H1 (cell line): ENCODE data around the gene F2. TPM values are rescaled to one million over a fixed set of nuclear protein-coding genes. Genes with fewer than 3 reads are reported as not detected.

Source experiments
- CTCF ChIA-PET: fragments of 300-600 bp; sonication (Branson Sonifier 250); formaldehyde crosslinking; loops from one replicate; lab custom pipeline; 2021; ENCODE audit not compliant: partially characterized antibody; lab: Charles Lee
- POLR2A ChIA-PET: fragments of 300-600 bp; sonication (Branson Sonifier 250); formaldehyde crosslinking; loops from one replicate; lab custom pipeline; 2021; ENCODE audit warnings: inconsistent platforms; ENCODE audit not compliant: partially characterized antibody; lab: Charles Lee
- DNase-seq, 2 experiments: peaks; one replicate each; pipeline versions ENCODE4 v3.0.0 to v3.0.0-alpha.2; 2010 to 2022; ENCODE audit warnings: low spot score in 2 of 2, low read depth in 1 of 2, mixed read lengths in 1 of 2
- FAIRE-seq: peaks from 2 replicates; lab custom pipeline; 2011; peaks lifted over from hg19 to GRCh38; lab: Jason Lieb, UNC
- H2AFZ ChIP-seq: 2 replicates; pipeline ENCODE4 v1.8.1; 2012; ENCODE audit warnings: low read length, inconsistent platforms
- H2AK5ac ChIP-seq: 2 replicates; pipeline ENCODE4 v1.6.1; 2013; ENCODE audit warnings: low read depth, low read length
- H2BK120ac ChIP-seq: replicated peaks from 2 replicates; pipeline ENCODE3; 2013; ENCODE audit warnings: low read depth, low read length, inconsistent platforms
- H2BK12ac ChIP-seq: 2 replicates; pipeline ENCODE4 v1.6.1; 2013; ENCODE audit warnings: low read depth, low read length
- H2BK15ac ChIP-seq: 2 replicates; pipeline ENCODE4 v1.6.1; 2013; ENCODE audit warnings: low read length
- H2BK20ac ChIP-seq: 2 replicates; pipeline ENCODE4 v1.6.1; 2013; ENCODE audit warnings: low read length
- H2BK5ac ChIP-seq: 2 replicates; pipeline ENCODE4 v1.6.1; 2013; ENCODE audit warnings: low read depth, low read length
- H3K14ac ChIP-seq: 2 replicates; pipeline ENCODE4 v1.6.1; 2013; ENCODE audit warnings: inconsistent platforms; ENCODE audit not compliant: insufficient read length
- H3K18ac ChIP-seq: 2 replicates; pipeline ENCODE4 v1.6.1; 2013; ENCODE audit warnings: low read length; ENCODE audit errors: extremely low read depth
- H3K23ac ChIP-seq: 2 replicates; pipeline ENCODE4 v1.6.1; 2013; ENCODE audit warnings: inconsistent platforms; ENCODE audit not compliant: insufficient read length
- H3K23me2 ChIP-seq: 2 replicates; pipeline ENCODE4 v1.6.1; 2013; ENCODE audit warnings: low read depth, low read length
- H3K27ac ChIP-seq: 2 replicates; pipeline ENCODE4 v1.6.1; 2011; ENCODE audit warnings: low read depth, low read length, inconsistent platforms
- H3K27me3 ChIP-seq, 4 experiments: replicated peaks in 1 of 4; 1 replicate in 1 of 4; 2 replicates in 3 of 4; pipeline versions ENCODE4 v1.6.1 to v1.8.1; 2011 to 2013; ENCODE audit warnings: low read length in 3 of 4, mild to moderate bottlenecking in 3 of 4, inconsistent platforms in 2 of 4, mixed read lengths in 2 of 4, moderate library complexity in 1 of 4; ENCODE audit not compliant: control insufficient read depth in 3 of 4, insufficient read depth in 3 of 4; ENCODE audit errors: extremely low read depth in 1 of 4
- H3K36me3 ChIP-seq, 4 experiments: 2 replicates each; pipeline versions ENCODE4 v1.6.1 to v1.8.1; 2011 to 2013; ENCODE audit warnings: mild to moderate bottlenecking in 4 of 4, low read length in 3 of 4, moderate library complexity in 2 of 4, control low read depth in 1 of 4, inconsistent platforms in 1 of 4; ENCODE audit not compliant: insufficient read depth in 4 of 4, control insufficient read depth in 2 of 4
- H3K4ac ChIP-seq: replicated peaks from 2 replicates; pipeline ENCODE3; 2013; ENCODE audit warnings: low read length, low read depth, mixed read lengths, inconsistent platforms; ENCODE audit not compliant: insufficient read length
- H3K4me1 ChIP-seq, 4 experiments: replicated peaks in 1 of 4; 1 replicate in 1 of 4; 2 replicates in 3 of 4; pipeline versions ENCODE4 v1.6.1 to v1.8.1; 2011 to 2013; ENCODE audit warnings: low read length in 3 of 4, inconsistent platforms in 2 of 4, mixed read lengths in 1 of 4; ENCODE audit not compliant: insufficient read depth in 4 of 4, control insufficient read depth in 3 of 4
- H3K4me2 ChIP-seq, 2 experiments: 2 replicates each; pipeline versions ENCODE4 v1.6.1 to v1.8.1; 2011 to 2013; ENCODE audit warnings: low read depth in 2 of 2, low read length in 2 of 2, control low read depth in 1 of 2, inconsistent platforms in 1 of 2, mild to moderate bottlenecking in 1 of 2; ENCODE audit not compliant: insufficient read depth in 1 of 2
- H3K4me3 ChIP-seq, 4 experiments: fragments of 200-600, 300-600 bp in 1 of 4; sonication (generic), shearing (Covaris generic), sonication (Bioruptor Twin) in 1 of 4; 2 replicates each; pipeline versions ENCODE4 v1.5.1 to v1.8.1; 2011 to 2016; ENCODE audit warnings: low read length in 4 of 4, low read depth in 3 of 4, control low read depth in 2 of 4, inconsistent platforms in 2 of 4, mild to moderate bottlenecking in 2 of 4, mixed read lengths in 1 of 4, moderate library complexity in 1 of 4; ENCODE audit not compliant: insufficient read depth in 2 of 4; ENCODE audit errors: extremely low read depth in 1 of 4
- H3K56ac ChIP-seq: replicated peaks from 2 replicates; pipeline ENCODE3; 2013; ENCODE audit warnings: low read depth, mild to moderate bottlenecking, mixed read lengths, low read length, inconsistent platforms; ENCODE audit not compliant: insufficient read length
- H3K79me1 ChIP-seq: 2 replicates; pipeline ENCODE4 v1.6.1; 2013; ENCODE audit warnings: low read depth, low read length, control low read depth
- H3K79me2 ChIP-seq, 2 experiments: 2 replicates each; pipeline versions ENCODE4 v1.6.1 to v1.8.1; 2012 to 2013; ENCODE audit warnings: low read length in 2 of 2, mild to moderate bottlenecking in 2 of 2, inconsistent platforms in 1 of 2; ENCODE audit not compliant: insufficient read depth in 2 of 2, control insufficient read depth in 1 of 2
- H3K9ac ChIP-seq, 4 experiments: replicated peaks in 1 of 4; 1 replicate in 1 of 4; 2 replicates in 3 of 4; pipeline versions ENCODE4 v1.6.1 to v1.8.1; 2011 to 2013; ENCODE audit warnings: low read depth in 3 of 4, low read length in 3 of 4, control low read depth in 2 of 4, mild to moderate bottlenecking in 2 of 4, moderate library complexity in 2 of 4, inconsistent platforms in 1 of 4; ENCODE audit errors: extremely low read depth in 1 of 4
- H3K9me3 ChIP-seq, 2 experiments: 2 replicates each; pipeline versions ENCODE4 v1.6.1 to v1.8.1; 2012 to 2013; ENCODE audit warnings: mild to moderate bottlenecking in 2 of 2, moderate library complexity in 2 of 2, control low read depth in 1 of 2, inconsistent platforms in 1 of 2, low read depth in 1 of 2, low read length in 1 of 2, mixed read lengths in 1 of 2; ENCODE audit not compliant: insufficient read depth in 2 of 2
- H4K20me1 ChIP-seq, 2 experiments: replicated peaks in 1 of 2; 2 replicates each; pipeline versions ENCODE3 to v1.8.1; 2011 to 2013; ENCODE audit warnings: inconsistent platforms in 2 of 2, low read length in 2 of 2, mild to moderate bottlenecking in 1 of 2; ENCODE audit not compliant: insufficient read depth in 2 of 2, control insufficient read depth in 1 of 2
- H4K5ac ChIP-seq: 2 replicates; pipeline ENCODE4 v1.6.1; 2013; ENCODE audit warnings: low read length, low read depth, mixed read lengths, inconsistent platforms; ENCODE audit not compliant: insufficient read length
- H4K8ac ChIP-seq: 2 replicates; pipeline ENCODE4 v1.8.0; 2013; ENCODE audit warnings: mild to moderate bottlenecking, moderate library complexity, low read length, inconsistent platforms; ENCODE audit not compliant: insufficient read depth; ENCODE audit errors: extremely low read depth
- H4K91ac ChIP-seq: replicated peaks from 2 replicates; pipeline ENCODE3; 2013; ENCODE audit warnings: low read length, mixed read lengths, inconsistent platforms; ENCODE audit not compliant: insufficient read length
- BACH1 ChIP-seq: IDR thresholded peaks from 2 replicates; pipeline ENCODE4 v1.6.1; 2012; ENCODE audit warnings: low read length, improper control_type of control experiment
- FOSL1 ChIP-seq: IDR thresholded peaks from 2 replicates; pipeline ENCODE4 v1.6.1; 2011; ENCODE audit warnings: mild to moderate bottlenecking, low read depth, low read length, moderate library complexity; ENCODE audit not compliant: insufficient read depth
- HDAC6 ChIP-seq: IDR thresholded peaks from one replicate; pipeline ENCODE4 v1.7.1; 2012; ENCODE audit warnings: low read depth, mild to moderate bottlenecking, inconsistent platforms, low read length, moderate library complexity
- POLR2AphosphoS5 ChIP-seq: IDR thresholded peaks from 2 replicates; pipeline ENCODE4 v1.6.1; 2011; ENCODE audit warnings: low read depth, low read length
- POU5F1 ChIP-seq: IDR thresholded peaks from 2 replicates; pipeline ENCODE4 v1.6.1; 2011; ENCODE audit warnings: low read depth, mild to moderate bottlenecking, low read length, moderate library complexity
- WGBS, 2 experiments: shearing (Covaris generic) in 1 of 2; methylation state at CpG; one replicate each; pipeline versions ENCODE4 v1.1.6 to v1.1.7; 2013 to 2015; ENCODE audit warnings: low lambda C conversion rate in 2 of 2, mixed read lengths in 2 of 2, inconsistent platforms in 1 of 2, low coverage in 1 of 2, missing lambda C conversion rate in 1 of 2; ENCODE audit not compliant: insufficient replicate concordance in 2 of 2, insufficient coverage in 1 of 2, insufficient read length in 1 of 2; ENCODE audit errors: extremely low coverage in 1 of 2, missing lambda C conversion rate in 1 of 2; 5-methylcytosine and 5-hydroxymethylcytosine counted together
- polyA plus RNA-seq, 7 experiments: library from polyadenylated mRNA; depleted of rRNA in 3 of 7; stranded (reverse) in 5 of 7; unstranded in 2 of 7; fragments of >200 nt in 5 of 7; fragments of 200-250 nt in 2 of 7; gene quantifications; 1 replicate in 5 of 7; 2 replicates in 1 of 7; 4 replicates in 1 of 7; pipeline versions ENCODE4 v1.2.1 to v1.2.3, GENCODE V29; 2011 to 2013; ENCODE audit warnings: missing spikeins in 2 of 7, mixed read lengths in 2 of 7
- total RNA-seq: library from RNA; stranded (reverse); fragmentation: NEBNext Ultra II Directional; extraction: Animal tissue kit (Norgen Biotek cat#: 25700); gene quantifications from 2 replicates; pipeline ENCODE4 v1.2.1, GENCODE V29; 2021

Gene F2
- total and polyA plus RNA-seq, 2 of the 8 experiments (the other 6 are each of a cell fraction or from before 2014, with no cell fraction given), result 0.11 TPM; not detected in 1

GRCh38 chr11:46737699-46738098, 18.7 kb downstream of the F2 start:
- no peaks in the 10 kb centered on the region for H3K27me3 ChIP-seq
- no peaks in the 10 kb centered on the region for H4K20me1 ChIP-seq
- H3K9me3 ChIP-seq, result no peaks in the 10 kb centered on the region
- H2BK20ac ChIP-seq, result no peak overlapping the region
- H3K23ac ChIP-seq, result no peak overlapping the region
- no peak overlapping the region for H2BK15ac ChIP-seq
- no peak overlapping the region for H2BK5ac ChIP-seq
- H3K4me1 ChIP-seq, result peaks cover 0 to 3% (median 0%) of the 10 kb centered on the region in 4 experiments; a peak in 1 of 7 replicates
- H3K4ac ChIP-seq, result no peak overlapping the region
- H4K91ac ChIP-seq, result no peak overlapping the region
- FAIRE-seq, result no peak
- no peak overlapping the region for H3K27ac ChIP-seq
- no peak for DNase-seq
- H4K5ac ChIP-seq, result no peak overlapping the region
- H2AK5ac ChIP-seq, result no peak overlapping the region
- H3K4me2 ChIP-seq, result no peak overlapping the region
- peaks cover 0 to 16% (median 14%) of the 10 kb centered on the region in 4 experiments; a peak in 7 of 8 replicates for H3K36me3 ChIP-seq
- no peak overlapping the region for H2BK120ac ChIP-seq
- H3K56ac ChIP-seq, result no peak overlapping the region
- no peak overlapping the region for H3K14ac ChIP-seq
- no peak overlapping the region for H3K9ac ChIP-seq
- H3K79me1 ChIP-seq, result no peaks in the 10 kb centered on the region
- H2AFZ ChIP-seq, result no peak overlapping the region
- H3K79me2 ChIP-seq, result no peaks in the 10 kb centered on the region
- WGBS, 2 experiments, result 92% methylated on average over 11 of the region's 11 CpGs; no CpG with 5 or more reads in 1 of the 2 experiments
- no peak overlapping the region for H2BK12ac ChIP-seq
- H4K8ac ChIP-seq, result no peak overlapping the region
- H3K4me3 ChIP-seq, result no peak overlapping the region
- no peak overlapping the region for H3K18ac ChIP-seq
- ChIA-PET POLR2A (interaction anchor here (0.6 to 0.7 kb wide), 2 partner anchors 24 to 518 kb away, joined by 3 read pairs; no protein-coding TSS in a partner anchor), CTCF (interaction anchor here (0.6 to 1.7 kb wide), 3 partner anchors 10 to 201 kb away, joined by 3 to 5 read pairs (median 3); no protein-coding TSS in a partner anchor)
- no peak for TF ChIP-seq FOSL1
- no peak for TF ChIP-seq BACH1
- TF ChIP-seq POU5F1, result no peak
- TF ChIP-seq HDAC6, result no peak
- no peak for TF ChIP-seq POLR2AphosphoS5
- no peaks in the 10 kb centered on the region for H3K23me2 ChIP-seq
